HUES64 (cell line): ENCODE measurements around the gene ZSCAN1.

Source experiments
- H3K27ac ChIP-seq: 2 replicates; pipeline ENCODE4 v1.7.0; 2013; ENCODE audit warnings: low read depth, low read length, inconsistent platforms
- H3K27me3 ChIP-seq: 2 replicates; pipeline ENCODE4 v1.6.1; 2013; ENCODE audit warnings: mild to moderate bottlenecking, low read length; ENCODE audit not compliant: insufficient read depth
- H3K36me3 ChIP-seq: 2 replicates; pipeline ENCODE4 v1.6.1; 2013; ENCODE audit warnings: mild to moderate bottlenecking, low read length; ENCODE audit not compliant: insufficient read depth
- H3K4me1 ChIP-seq: 2 replicates; pipeline ENCODE4 v1.6.1; 2013; ENCODE audit warnings: mild to moderate bottlenecking, low read length, moderate library complexity; ENCODE audit not compliant: insufficient read depth
- H3K4me3 ChIP-seq: 2 replicates; pipeline ENCODE4 v1.5.1; 2013; ENCODE audit warnings: mild to moderate bottlenecking, low read length, moderate library complexity
- H3K9ac ChIP-seq: 2 replicates; pipeline ENCODE4 v1.6.1; 2013; ENCODE audit warnings: mild to moderate bottlenecking, low read depth, low read length
- H3K9me3 ChIP-seq: 2 replicates; pipeline ENCODE4 v1.6.1; 2013; ENCODE audit warnings: low read depth, low read length; ENCODE audit not compliant: insufficient read depth
- WGBS: fragments of 150-250, 120-280 bp; methylation state at CpG from one replicate; pipeline ENCODE4 v1.1.7; 2013; ENCODE audit warnings: missing lambda C conversion rate; 5-methylcytosine and 5-hydroxymethylcytosine counted together

ZSCAN1 gene

DNA sequence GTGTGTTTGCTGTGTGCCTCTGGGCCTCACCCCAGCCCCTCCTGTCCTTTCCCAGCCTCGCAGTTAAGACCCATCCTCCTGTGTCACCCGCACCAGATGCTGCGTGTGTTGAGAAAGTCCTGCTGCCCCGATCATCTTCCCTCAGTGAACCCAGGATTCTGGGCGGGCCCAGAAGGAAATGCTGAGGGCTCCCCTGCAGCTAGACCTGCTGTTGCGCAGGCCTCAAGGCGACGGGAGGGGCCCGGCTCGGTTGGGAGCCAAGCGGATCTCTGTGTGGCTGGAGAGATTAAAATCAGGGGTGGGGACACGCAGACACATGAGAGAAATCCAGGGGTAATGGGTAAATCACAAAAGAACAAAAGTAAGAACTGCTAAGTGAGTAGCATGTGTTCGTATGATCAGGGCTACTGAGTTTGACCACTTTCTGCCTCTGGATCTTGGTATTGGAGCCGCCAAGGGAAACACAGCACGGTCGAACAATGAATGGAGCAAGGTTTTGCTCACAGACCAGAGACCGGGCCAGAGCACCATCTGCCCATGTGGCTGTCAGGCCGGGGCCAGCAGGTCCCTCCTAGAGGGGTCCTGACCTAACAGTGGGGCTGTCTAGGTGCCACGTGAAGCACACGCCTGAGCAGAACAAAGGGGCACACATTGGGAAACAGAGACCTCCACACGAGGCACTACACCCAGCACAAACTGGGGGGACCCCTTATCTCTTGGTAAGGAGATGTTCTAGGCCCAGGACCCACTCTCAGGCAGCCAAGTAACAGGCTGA is 7.1 kb downstream of the ZSCAN1 start:
- Histone ChIP-seq H3K9ac (no peak overlapping the region), H3K9me3 (peaks cover 21% of the 10 kb centered on the region; the same call in 1 of the 2 replicates), H3K27me3 (peaks cover 5% of the 10 kb centered on the region; the same call in 1 of the 2 replicates), H3K4me1 (peaks cover 6% of the 10 kb centered on the region), H3K36me3 (no peaks in the 10 kb centered on the region), H3K4me3 (no peak overlapping the region), H3K27ac (no peak overlapping the region)
- WGBS: 88% methylated on average over 21 of the region's 21 CpGs

- Histone ChIP-seq H3K4me1 (peaks cover 6% of the 10 kb centered on the region), H3K36me3 (no peaks in the 10 kb centered on the region), H3K27ac (no peak overlapping the region), H3K9me3 (peaks cover 37% of the 10 kb centered on the region), H3K9ac (no peak overlapping the region), H3K4me3 (peak overlapping the region; percentile 31; the same call in 1 of the 2 replicates), H3K27me3 (peaks cover 5% of the 10 kb centered on the region; the same call in 1 of the 2 replicates)
- WGBS: 90% methylated on average over 53 of the region's 54 CpGs
Measured at GRCh38 chr19:58042495-58043340, 8.9 kb downstream of the ZSCAN1 start.

DNA sequence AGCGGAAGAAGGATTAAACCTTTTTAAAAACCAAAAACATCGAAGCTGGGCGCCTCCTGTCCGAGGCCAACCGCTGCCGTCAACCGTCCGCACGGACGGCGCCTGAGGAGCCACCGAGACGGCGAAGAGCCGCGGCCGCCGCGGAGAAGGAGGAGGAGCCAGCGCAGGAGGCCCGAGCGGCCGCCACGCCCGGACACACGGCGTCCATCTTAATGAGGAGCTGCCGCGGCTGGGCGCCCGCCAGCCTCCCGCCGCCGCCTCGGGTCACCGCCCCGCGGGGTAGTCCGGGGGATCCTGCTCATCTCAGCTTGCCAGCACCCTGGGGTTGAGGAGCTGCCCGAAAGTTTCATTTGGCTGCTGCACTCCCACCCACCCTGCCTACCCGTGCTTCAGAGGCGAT is 10.6 kb downstream of the ZSCAN1 start:
- Histone ChIP-seq H3K9me3 (peaks cover 41% of the 10 kb centered on the region), H3K36me3 (no peaks in the 10 kb centered on the region), H3K9ac (no peak overlapping the region), H3K4me1 (no peaks in the 10 kb centered on the region), H3K27ac (no peak overlapping the region), H3K27me3 (peaks cover 5% of the 10 kb centered on the region; the same call in 1 of the 2 replicates), H3K4me3 (no peak overlapping the region)
- 93% methylated on average over 42 of the region's 42 CpGs for WGBS

- Histone ChIP-seq H3K9me3 (peaks cover 46% of the 10 kb centered on the region), H3K27me3 (peaks cover 5% of the 10 kb centered on the region; the same call in 1 of the 2 replicates), H3K9ac (no peak overlapping the region), H3K4me1 (no peaks in the 10 kb centered on the region), H3K4me3 (no peak overlapping the region), H3K36me3 (no peaks in the 10 kb centered on the region), H3K27ac (no peak overlapping the region)
- WGBS: 93% methylated on average over 26 of the region's 26 CpGs
Measured at GRCh38 chr19:58044886-58045285, 11.1 kb downstream of the ZSCAN1 start.

DNA sequence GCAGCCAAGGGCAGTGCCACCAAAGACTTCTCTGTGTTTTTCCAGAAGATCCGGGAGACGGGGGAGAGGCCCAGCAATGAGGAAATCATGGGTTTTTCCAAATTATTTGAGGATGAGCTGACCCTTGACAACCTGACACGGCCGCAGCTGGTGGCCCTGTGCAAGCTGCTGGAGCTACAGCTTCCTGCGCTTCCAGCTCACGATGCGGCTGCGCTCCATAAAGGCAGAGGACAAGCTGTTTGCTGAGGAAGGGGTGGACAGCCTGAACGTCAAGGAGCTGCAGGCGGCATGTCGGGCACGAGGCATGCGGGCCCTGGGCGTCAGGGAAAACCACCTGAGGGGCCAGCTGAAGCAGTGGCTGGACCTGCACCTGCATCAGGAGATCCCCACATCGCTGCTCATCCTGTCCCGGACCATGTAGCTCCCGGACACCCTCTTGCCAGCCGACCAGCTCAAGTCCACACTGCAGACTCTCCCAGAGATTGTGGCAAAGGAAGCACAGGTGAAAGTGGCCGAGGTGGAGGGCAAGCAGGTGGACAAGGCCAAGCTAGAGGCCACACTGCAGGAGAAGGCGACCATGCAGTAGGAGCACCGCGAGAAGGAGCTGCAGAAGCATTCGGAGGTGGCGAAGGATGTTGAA is 11.7 kb downstream of the ZSCAN1 start:
- H3K4me3 ChIP-seq: no peak overlapping the region
- H3K4me1 ChIP-seq: no peaks in the 10 kb centered on the region
- H3K27me3 ChIP-seq: peaks cover 5% of the 10 kb centered on the region; the same call in 1 of the 2 replicates
- H3K27ac ChIP-seq: no peak overlapping the region
- 86% methylated on average over 24 of the region's 24 CpGs for WGBS
- H3K36me3 ChIP-seq: no peaks in the 10 kb centered on the region
- no peak overlapping the region for H3K9ac ChIP-seq
- peaks cover 47% of the 10 kb centered on the region for H3K9me3 ChIP-seq

DNA sequence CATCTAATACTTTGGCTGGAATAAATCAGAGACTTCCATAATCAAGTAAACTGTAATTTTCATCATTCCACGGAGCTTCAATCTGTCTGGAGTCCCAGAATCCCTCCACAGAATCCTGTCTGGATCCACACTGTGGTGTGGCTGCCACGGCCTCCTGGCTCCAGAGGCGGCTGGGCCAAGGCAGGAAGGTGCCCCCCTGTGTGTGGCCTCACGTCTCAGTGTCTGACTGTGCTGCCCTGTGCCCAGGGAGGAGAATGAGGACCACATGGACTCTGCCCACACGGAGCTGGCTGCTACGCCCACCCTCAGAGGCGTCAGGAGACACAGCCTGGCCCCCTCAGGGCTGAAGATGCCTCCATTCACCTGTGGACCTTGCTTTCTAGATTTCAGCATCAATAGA is 13.0 kb downstream of the ZSCAN1 start:
- Histone ChIP-seq H3K9ac (no peak overlapping the region), H3K36me3 (no peaks in the 10 kb centered on the region), H3K4me3 (no peak overlapping the region), H3K27me3 (peaks cover 5% of the 10 kb centered on the region; the same call in 1 of the 2 replicates), H3K27ac (no peak overlapping the region), H3K4me1 (no peaks in the 10 kb centered on the region), H3K9me3 (peaks cover 60% of the 10 kb centered on the region)
- 64% methylated on average over 7 of the region's 7 CpGs for WGBS

- H3K27ac ChIP-seq: no peak overlapping the region
- WGBS: 87% methylated on average over 12 of the region's 12 CpGs
- H3K36me3 ChIP-seq: no peaks in the 10 kb centered on the region
- no peak overlapping the region for H3K4me3 ChIP-seq
- H3K9ac ChIP-seq: no peak overlapping the region
- no peaks in the 10 kb centered on the region for H3K4me1 ChIP-seq
- peaks cover 1% of the 10 kb centered on the region; the same call in 1 of the 2 replicates for H3K27me3 ChIP-seq
- peaks cover 60% of the 10 kb centered on the region for H3K9me3 ChIP-seq
Measured at GRCh38 chr19:58047672-58048071, 13.8 kb downstream of the ZSCAN1 start.

DNA sequence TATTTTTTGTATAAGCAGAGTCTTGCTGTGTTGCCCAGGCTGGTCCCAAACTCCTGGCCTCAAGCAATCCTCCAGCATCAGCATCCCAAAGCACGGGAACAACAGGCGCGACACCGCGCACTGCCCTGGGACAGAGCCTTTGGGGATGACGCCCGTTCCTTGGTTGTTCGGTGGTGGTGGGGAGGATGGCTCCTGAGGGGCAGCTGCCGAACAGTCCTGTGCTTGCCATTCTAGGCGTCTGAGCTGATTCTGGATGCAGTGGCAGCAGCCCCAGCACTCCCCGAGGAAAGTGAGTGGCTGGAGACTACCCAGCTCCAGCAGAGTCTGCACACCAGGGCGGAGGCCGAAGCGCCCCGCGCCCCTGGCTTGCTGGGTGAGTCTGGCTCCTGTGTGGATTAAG is 18.4 kb downstream of the ZSCAN1 start:
- no peak overlapping the region for H3K27ac ChIP-seq
- no peak overlapping the region for H3K9ac ChIP-seq
- no peaks in the 10 kb centered on the region for H3K27me3 ChIP-seq
- WGBS: 95% methylated on average over 16 of the region's 16 CpGs
- H3K9me3 ChIP-seq: peaks cover 32% of the 10 kb centered on the region
- H3K4me1 ChIP-seq: peaks cover 3% of the 10 kb centered on the region; the same call in 1 of the 2 replicates
- no peak overlapping the region for H3K4me3 ChIP-seq
- no peaks in the 10 kb centered on the region for H3K36me3 ChIP-seq

- Histone ChIP-seq H3K9ac (no peak overlapping the region), H3K27ac (no peak overlapping the region), H3K36me3 (no peaks in the 10 kb centered on the region), H3K9me3 (peaks cover 27% of the 10 kb centered on the region), H3K27me3 (no peaks in the 10 kb centered on the region), H3K4me1 (peaks cover 6% of the 10 kb centered on the region), H3K4me3 (no peak overlapping the region)
- WGBS: 90% methylated on average over 30 of the region's 30 CpGs
Measured at GRCh38 chr19:58053480-58054156, 19.8 kb downstream of the ZSCAN1 start.

DNA sequence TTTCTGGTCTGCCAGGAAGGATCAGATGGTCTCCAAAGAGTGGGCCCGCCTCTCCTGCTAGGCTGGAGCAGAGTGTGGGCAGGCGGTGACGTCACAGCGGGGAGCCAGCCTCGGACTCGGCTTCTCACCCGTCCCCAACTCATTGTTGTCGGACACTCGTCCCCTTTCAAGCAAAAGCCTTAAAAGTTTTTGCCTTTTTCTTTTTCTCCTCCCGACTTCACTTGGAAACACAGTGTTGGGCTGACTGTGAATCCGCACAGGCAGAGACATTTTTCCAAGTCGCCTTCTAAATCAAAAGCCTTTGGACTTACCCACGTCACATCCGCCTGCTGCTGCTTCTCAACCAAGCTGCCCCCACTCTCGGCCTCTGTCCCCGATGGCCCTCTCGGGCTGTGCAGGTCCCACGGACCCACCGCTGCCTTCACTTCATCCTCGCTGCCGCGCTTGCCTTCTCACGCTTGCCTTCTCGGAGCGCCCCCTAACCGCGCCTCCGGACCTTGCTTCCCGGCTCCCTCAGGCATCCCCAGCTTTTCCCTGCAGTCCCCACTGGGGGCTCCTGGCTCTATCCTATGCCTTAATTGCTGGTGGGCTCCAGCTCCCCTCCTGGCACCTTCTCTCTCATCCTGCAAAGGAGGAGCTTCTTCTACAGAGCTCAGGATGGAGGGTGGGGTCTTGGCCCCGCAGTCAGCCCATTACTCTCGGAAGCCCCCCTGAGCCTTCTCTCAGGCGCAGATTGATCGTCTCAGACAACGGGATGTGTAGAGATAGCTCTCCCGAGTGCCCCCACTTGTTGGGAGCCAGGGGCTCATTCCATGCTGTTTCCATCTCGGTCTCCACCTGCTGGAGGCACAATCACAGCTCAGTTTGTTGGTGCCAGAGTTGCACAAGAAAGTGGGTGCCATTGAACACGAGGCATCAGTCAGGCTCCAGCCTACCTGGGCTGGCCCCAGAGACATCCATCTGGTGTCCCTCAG is 21.4 kb downstream of the ZSCAN1 start:
- H3K36me3 ChIP-seq: no peaks in the 10 kb centered on the region
- H3K9ac ChIP-seq: peak overlapping the region; percentile 44; the same call in 1 of the 2 replicates
- peak overlapping the region; percentile 44 for H3K4me3 ChIP-seq
- H3K4me1 ChIP-seq: peaks cover 9% of the 10 kb centered on the region
- peaks cover 16% of the 10 kb centered on the region for H3K9me3 ChIP-seq
- H3K27ac ChIP-seq: no peak overlapping the region
- 84% methylated on average over 37 of the region's 37 CpGs for WGBS
- H3K27me3 ChIP-seq: no peaks in the 10 kb centered on the region
